HL-60 (cell line): Measurements from ENCODE around the gene IFNA17.

ENCODE experiments used
- GABPA ChIP-seq: IDR thresholded peaks from 2 replicates; pipeline ENCODE4 v1.6.1; 2012; ENCODE audit warnings: low read depth
- POLR2AphosphoS5 ChIP-seq: IDR thresholded peaks from 2 replicates; pipeline ENCODE4 v1.6.1; 2012; ENCODE audit warnings: low read depth
- TF ChIP-seq, protein P1 (sequence below): IDR thresholded peaks from one replicate; pipeline ENCODE4 v1.5.1; 2011; ENCODE audit warnings: low read length, control low read depth, inconsistent platforms; ENCODE audit not compliant: insufficient read depth

DNA sequence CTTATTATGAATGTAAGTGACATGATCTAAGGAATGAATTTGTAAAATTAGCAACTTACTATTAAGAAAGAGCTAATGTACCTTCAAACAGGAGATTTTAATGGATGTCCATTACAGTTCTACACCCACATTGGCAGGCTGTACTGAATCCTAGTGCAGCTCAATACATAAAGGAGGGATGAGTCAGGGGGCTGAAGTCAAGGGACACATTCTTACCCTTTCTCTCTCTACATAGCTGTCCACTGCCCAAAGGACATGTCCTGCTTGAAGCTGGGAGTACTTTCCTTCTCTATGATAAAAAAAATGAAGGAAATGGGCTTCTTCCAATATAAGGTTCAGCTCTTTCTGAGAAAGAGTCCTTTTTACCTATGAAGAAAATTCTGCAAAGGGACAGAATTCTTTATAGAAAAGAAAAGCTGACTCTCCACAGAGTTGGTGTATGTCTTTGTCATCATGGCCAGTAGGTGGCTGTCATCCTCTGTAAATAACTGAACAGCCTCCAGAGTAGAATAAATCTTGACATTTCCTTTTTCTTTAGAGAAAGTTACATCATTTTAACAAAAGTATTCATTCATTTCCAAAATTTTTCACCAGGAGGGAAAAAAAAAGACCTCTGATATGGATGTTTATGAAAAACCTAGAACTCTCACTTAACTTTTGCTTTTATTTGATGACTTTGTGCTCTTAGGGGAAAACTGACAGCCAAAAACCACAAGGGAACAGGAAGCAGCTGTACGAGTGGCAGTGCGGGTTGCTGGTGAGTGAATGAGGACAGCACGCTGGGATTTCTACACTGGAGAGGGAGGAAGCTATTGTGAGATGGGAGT lies 24.9 kb upstream of the IFNA17 start:
- TF ChIP-seq GABPA = no peak
- TF ChIP-seq, protein P1, sequence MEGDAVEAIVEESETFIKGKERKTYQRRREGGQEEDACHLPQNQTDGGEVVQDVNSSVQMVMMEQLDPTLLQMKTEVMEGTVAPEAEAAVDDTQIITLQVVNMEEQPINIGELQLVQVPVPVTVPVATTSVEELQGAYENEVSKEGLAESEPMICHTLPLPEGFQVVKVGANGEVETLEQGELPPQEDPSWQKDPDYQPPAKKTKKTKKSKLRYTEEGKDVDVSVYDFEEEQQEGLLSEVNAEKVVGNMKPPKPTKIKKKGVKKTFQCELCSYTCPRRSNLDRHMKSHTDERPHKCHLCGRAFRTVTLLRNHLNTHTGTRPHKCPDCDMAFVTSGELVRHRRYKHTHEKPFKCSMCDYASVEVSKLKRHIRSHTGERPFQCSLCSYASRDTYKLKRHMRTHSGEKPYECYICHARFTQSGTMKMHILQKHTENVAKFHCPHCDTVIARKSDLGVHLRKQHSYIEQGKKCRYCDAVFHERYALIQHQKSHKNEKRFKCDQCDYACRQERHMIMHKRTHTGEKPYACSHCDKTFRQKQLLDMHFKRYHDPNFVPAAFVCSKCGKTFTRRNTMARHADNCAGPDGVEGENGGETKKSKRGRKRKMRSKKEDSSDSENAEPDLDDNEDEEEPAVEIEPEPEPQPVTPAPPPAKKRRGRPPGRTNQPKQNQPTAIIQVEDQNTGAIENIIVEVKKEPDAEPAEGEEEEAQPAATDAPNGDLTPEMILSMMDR = no peak
- peak; percentile 72 for TF ChIP-seq POLR2AphosphoS5
